ENCODE measurements around the gene ADAMTS5. TPM values are rescaled to one million over a fixed set of nuclear protein-coding genes. Genes with fewer than 3 reads are reported as not detected.

The ADAMTS5 gene
- total RNA-seq, 1 donor from 2014 or later, result 3.4 TPM

GRCh38 chr21:26936641-26937040 is 30.2 kb downstream of the ADAMTS5 start:
- no peak overlapping the region for H3K4me3 ChIP-seq (ENCODE audit: low read depth, low read length)
- no peak for TF ChIP-seq CTCF (conservative IDR thresholded peaks at IDR 0.05; ENCODE audit: low read depth, low read length)
- DNase-seq (ENCODE audit: low read depth), result no peak

- no peak for TF ChIP-seq CTCF (conservative IDR thresholded peaks at IDR 0.05; ENCODE audit: low read depth, low read length)
- DNase-seq (ENCODE audit: low read depth), result no peak
- H3K4me3 ChIP-seq (ENCODE audit: low read depth, low read length), result no peak overlapping the region
Observed at GRCh38 chr21:26935977-26936376, 30.9 kb downstream of the ADAMTS5 start.

- DNase-seq (ENCODE audit: low read depth), result no peak
- H3K4me3 ChIP-seq (ENCODE audit: low read depth, low read length), result no peak overlapping the region
Observed at GRCh38 chr21:26934383-26934782, 32.5 kb downstream of the ADAMTS5 start.

GRCh38 chr21:26933448-26933847 is 33.4 kb downstream of the ADAMTS5 start:
- no peak overlapping the region for H3K4me3 ChIP-seq (ENCODE audit: low read depth, low read length)
- TF ChIP-seq CTCF (conservative IDR thresholded peaks at IDR 0.05; ENCODE audit: low read depth, low read length), result no peak
- DNase-seq (ENCODE audit: low read depth), result no peak

More at GRCh38 chr21:26934383-26934782, 32.5 kb downstream of the ADAMTS5 start:
- no peak for TF ChIP-seq CTCF (conservative IDR thresholded peaks at IDR 0.05; ENCODE audit: low read depth, low read length)

- no peak overlapping the region for H3K4me3 ChIP-seq (ENCODE audit: low read depth, low read length)
- DNase-seq (ENCODE audit: low read depth), result no peak
- TF ChIP-seq CTCF (conservative IDR thresholded peaks at IDR 0.05; ENCODE audit: low read depth, low read length), result no peak
Observed at GRCh38 chr21:26925636-26926035, 41.3 kb downstream of the ADAMTS5 start.

- DNase-seq (ENCODE audit: low read depth), result no peak
- no peak for TF ChIP-seq CTCF (conservative IDR thresholded peaks at IDR 0.05; ENCODE audit: low read depth, low read length)
- H3K4me3 ChIP-seq (ENCODE audit: low read depth, low read length), result no peak overlapping the region
Observed at GRCh38 chr21:26925122-26925521, 41.8 kb downstream of the ADAMTS5 start.

GRCh38 chr21:26923986-26924385 is 42.9 kb downstream of the ADAMTS5 start:
- no peak for DNase-seq (ENCODE audit: low read depth)

More at GRCh38 chr21:26923986-26924385, 42.9 kb downstream of the ADAMTS5 start:
- H3K4me3 ChIP-seq (ENCODE audit: low read depth, low read length), result no peak overlapping the region
- no peak for TF ChIP-seq CTCF (conservative IDR thresholded peaks at IDR 0.05; ENCODE audit: low read depth, low read length)

Measured in epithelial cell of proximal tubule (primary cell).